HepG2 (cell line): ENCODE results near the gene RNF114. TPM values are rescaled to one million over a fixed set of nuclear protein-coding genes. Genes with fewer than 3 reads are reported as not detected.
A peak's percentile ranks its signal among the peaks of the same experiment; 100 is the strongest.

Experiments
- AHR ChIP-seq: IDR thresholded peaks from 2 replicates; pipeline ENCODE4 v1.6.1; 2018; ENCODE audit warnings: missing genetic modification reagents, missing compliant biosample characterization
- CAMTA2 ChIP-seq: sonication (generic); formaldehyde crosslinking; IDR thresholded peaks from 2 replicates; pipeline ENCODE4 v1.4.0; 2020; ENCODE audit warnings: mild to moderate bottlenecking, missing genetic modification reagents, borderline replicate concordance
- CREM ChIP-seq, 2 experiments: sonication (generic) in 1 of 2; formaldehyde crosslinking in 1 of 2; IDR thresholded peaks; 2 replicates each; pipeline versions ENCODE4 v1.4.0 to v1.6.1; 2016 to 2020; ENCODE audit warnings: antibody characterized with exemption in 1 of 2, mild to moderate bottlenecking in 1 of 2, missing genetic modification reagents in 1 of 2
- EZH2 ChIP-seq: conservative IDR thresholded peaks from 2 replicates; pipeline ENCODE4 v1.6.1; 2012; ENCODE audit warnings: mild to moderate bottlenecking, low read depth, low read length, moderate library complexity
- GATAD2A ChIP-seq: IDR thresholded peaks from 2 replicates; pipeline ENCODE4 v1.6.1; 2016
- GTF2F1 ChIP-seq: fragments of 150-350 bp; IDR thresholded peaks from 2 replicates; pipeline ENCODE4 v1.6.1; 2014; ENCODE audit warnings: low read length
- HNRNPLL ChIP-seq: fragments of 200-400 bp; formaldehyde crosslinking; IDR thresholded peaks from 2 replicates; pipeline ENCODE4 v1.6.1; 2017; ENCODE audit warnings: mild to moderate bottlenecking, low read depth, low read length; ENCODE audit not compliant: poor library complexity, severe bottlenecking
- IKZF4 ChIP-seq: sonication (generic); formaldehyde crosslinking; IDR thresholded peaks from 2 replicates; pipeline ENCODE4 v1.5.1; 2020; ENCODE audit warnings: borderline replicate concordance, mild to moderate bottlenecking, low read depth, missing genetic modification reagents; ENCODE audit errors: not compliant biosample characterization
- NFIB ChIP-seq: sonication (generic); formaldehyde crosslinking; IDR thresholded peaks from 2 replicates; pipeline ENCODE4 v1.9.0; 2021; ENCODE audit warnings: missing genetic modification reagents, mild to moderate bottlenecking, borderline replicate concordance
- SETDB1 ChIP-seq: sonication (generic); formaldehyde crosslinking; IDR thresholded peaks from 2 replicates; pipeline ENCODE4 v1.5.1; 2020; ENCODE audit warnings: missing genetic modification reagents, mild to moderate bottlenecking, borderline replicate concordance
- SIX1 ChIP-seq: sonication (generic); formaldehyde crosslinking; IDR thresholded peaks from 2 replicates; pipeline ENCODE4 v1.4.0; 2020; ENCODE audit warnings: missing genetic modification reagents, borderline replicate concordance
- YEATS4 ChIP-seq: sonication (generic); formaldehyde crosslinking; IDR thresholded peaks from 2 replicates; pipeline ENCODE4 v1.4.0; 2020; ENCODE audit warnings: missing genetic modification reagents, borderline replicate concordance
- ZHX2 ChIP-seq, 2 experiments: sonication (generic) in 1 of 2; formaldehyde crosslinking in 1 of 2; IDR thresholded peaks; 2 replicates each; pipeline versions ENCODE4 v1.6.1 to v1.9.0; 2014 to 2022; ENCODE audit warnings: antibody characterized with exemption in 1 of 2, borderline replicate concordance in 1 of 2, inconsistent platforms in 1 of 2, low read depth in 1 of 2, missing genetic modification reagents in 1 of 2
- ZMYM2 ChIP-seq: sonication (generic); formaldehyde crosslinking; IDR thresholded peaks from 2 replicates; pipeline ENCODE4 v1.8.0; 2022; ENCODE audit warnings: mild to moderate bottlenecking, missing genetic modification reagents
- ZNF263 ChIP-seq: sonication (generic); formaldehyde crosslinking; IDR thresholded peaks from 2 replicates; pipeline ENCODE4 v1.4.0; 2020; ENCODE audit warnings: missing genetic modification reagents
- ZNF274 ChIP-seq: sonication (generic); formaldehyde crosslinking; IDR thresholded peaks from 2 replicates; pipeline ENCODE4 v1.5.1; 2020; ENCODE audit warnings: mild to moderate bottlenecking, missing genetic modification reagents
- ZNF350 ChIP-seq: sonication (generic); formaldehyde crosslinking; IDR thresholded peaks from 2 replicates; pipeline ENCODE4 v1.4.0; 2020; ENCODE audit warnings: mild to moderate bottlenecking, low read depth, missing genetic modification reagents, borderline replicate concordance
- ZNF468 ChIP-seq: sonication (generic); formaldehyde crosslinking; IDR thresholded peaks from 2 replicates; pipeline ENCODE4 v1.8.0; 2022; ENCODE audit warnings: mild to moderate bottlenecking, moderate library complexity, missing genetic modification reagents
- ZNF530 ChIP-seq: sonication (generic); formaldehyde crosslinking; IDR thresholded peaks from 2 replicates; pipeline ENCODE4 v1.5.0; 2020; ENCODE audit warnings: low read depth, mild to moderate bottlenecking, missing genetic modification reagents
- ZNF704 ChIP-seq: sonication (generic); formaldehyde crosslinking; IDR thresholded peaks from 2 replicates; pipeline ENCODE4 v1.8.1; 2023; ENCODE audit warnings: mild to moderate bottlenecking, inconsistent platforms, moderate library complexity, missing genetic modification reagents, borderline replicate concordance
- ZNF772 ChIP-seq: sonication (generic); formaldehyde crosslinking; IDR thresholded peaks from 2 replicates; pipeline ENCODE4 v1.5.0; 2020; ENCODE audit warnings: mild to moderate bottlenecking, missing genetic modification reagents
- ZSCAN30 ChIP-seq: sonication (generic); formaldehyde crosslinking; IDR thresholded peaks from 2 replicates; pipeline ENCODE4 v1.5.0; 2020; ENCODE audit warnings: mild to moderate bottlenecking, missing genetic modification reagents
- polyA plus RNA-seq, 8 experiments: library from polyadenylated mRNA; depleted of rRNA in 3 of 8; stranded (reverse) in 7 of 8; unstranded in 1 of 8; fragments of >200 nt; fragmentation: Illumina TruSeq in 4 of 8; extraction: Trizol in 4 of 8; gene quantifications; 2 replicates each; pipeline versions ENCODE4 v1.2.1 to v1.2.3, GENCODE V29; 2011 to 2016; ENCODE audit warnings: low read depth in 4 of 8, missing spikeins in 1 of 8, mixed read lengths in 1 of 8; ENCODE audit not compliant: insufficient read depth in 1 of 8
- total RNA-seq, 5 experiments: library from RNA; depleted of rRNA; stranded (reverse); fragments of >200 nt; fragmentation: Illumina TruSeq; extraction: Trizol; gene quantifications; 2 replicates each; pipeline ENCODE4 v1.2.3, GENCODE V29; 2016; ENCODE audit warnings: low read depth in 1 of 5

The RNF114 gene
- total and polyA plus RNA-seq, 2 of the 13 experiments (the other 11 are each of a cell fraction or from before 2014, with no cell fraction given): 119 to 126 TPM

- TF ChIP-seq ZNF704 (CRISPR knock-in tag): peak; percentile 71; the same call in 1 of the 2 replicates
- no peak for TF ChIP-seq NFIB (CRISPR knock-in tag)
- no peak for TF ChIP-seq GTF2F1
- peak; percentile 76; the same call in 1 of the 2 replicates for TF ChIP-seq ZNF274 (CRISPR knock-in tag)
- peak; percentile 97 for TF ChIP-seq ZHX2 (IDR thresholded peaks at IDR 0.05; ENCODE audit: low read depth)
- no peak for TF ChIP-seq ZHX2 (CRISPR knock-in tag; IDR thresholded peaks at IDR 0.05; ENCODE audit: borderline replicate concordance)
- peak; percentile 73; the same call in 1 of the 2 replicates for TF ChIP-seq ZNF263 (CRISPR knock-in tag)
- peak; percentile 76 for TF ChIP-seq HNRNPLL
- peak; percentile 24 for TF ChIP-seq IKZF4 (CRISPR knock-in tag)
- peak; percentile 63; the same call in 1 of the 2 replicates for TF ChIP-seq ZNF468 (CRISPR knock-in tag)
- TF ChIP-seq ZSCAN30 (CRISPR knock-in tag): no peak
- TF ChIP-seq AHR (CRISPR knock-in tag): peak; percentile 88
- no peak for TF ChIP-seq SETDB1 (CRISPR knock-in tag)
- no peak; the same call in 1 of the 2 replicates for TF ChIP-seq ZMYM2
- TF ChIP-seq YEATS4 (CRISPR knock-in tag): peak; percentile 84; the same call in 1 of the 2 replicates
- TF ChIP-seq ZNF772 (CRISPR knock-in tag): peak; percentile 94
- peak; percentile 99 for TF ChIP-seq CAMTA2 (CRISPR knock-in tag)
- peak; percentile 54; the same call in 1 of the 2 replicates for TF ChIP-seq GATAD2A (CRISPR knock-in tag)
- TF ChIP-seq CREM (IDR thresholded peaks at IDR 0.05): peak; percentile 99
- TF ChIP-seq CREM (CRISPR knock-in tag; IDR thresholded peaks at IDR 0.05): peak; percentile 76
- peak; percentile 97 for TF ChIP-seq ZNF350 (CRISPR knock-in tag)
- no peak for TF ChIP-seq EZH2
- TF ChIP-seq ZNF530 (CRISPR knock-in tag): no peak
- TF ChIP-seq SIX1 (CRISPR knock-in tag): no peak
Observed at GRCh38 chr20:49915380-49916145, 20.6 kb upstream of the RNF114 start, which contains the start of gene SPATA2 (continued).
